Measurements from ENCODE around the gene DAP.

DAP gene

DNA sequence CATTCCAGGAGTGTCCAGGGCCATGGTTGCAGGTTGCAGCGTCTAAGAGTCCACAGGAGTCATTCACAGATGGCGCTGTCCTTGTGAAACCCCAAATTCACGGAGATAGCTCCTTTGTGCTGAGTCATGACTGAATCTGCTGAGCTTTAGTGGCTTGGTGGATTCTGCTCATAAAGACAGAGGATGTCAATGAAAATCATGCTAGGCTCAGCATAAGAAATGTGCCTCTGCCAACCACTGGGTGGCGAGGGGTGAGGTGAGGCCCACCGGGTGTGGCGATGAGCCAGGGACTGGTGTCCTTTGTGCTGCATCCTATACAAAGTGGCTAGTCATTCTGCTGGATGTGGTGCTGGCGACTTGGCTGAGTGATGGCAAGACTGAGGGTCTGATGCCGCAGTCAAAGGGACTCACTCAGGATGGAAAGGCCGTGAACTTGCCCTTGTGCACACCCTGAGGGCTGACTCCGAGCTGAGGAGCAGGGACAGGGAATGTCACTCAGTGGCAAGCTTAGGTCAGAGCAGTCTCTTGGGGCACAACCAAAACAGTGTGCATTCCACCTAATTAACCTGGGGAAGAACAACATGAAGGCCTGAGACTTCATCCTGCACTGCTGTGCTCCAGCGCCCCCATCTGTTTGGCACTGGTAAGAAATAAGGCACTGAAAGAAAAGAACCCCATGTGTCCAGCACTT, 71.5 kb downstream of the DAP start:
- H3K79me1 ChIP-seq (ENCODE audit: low read length): no peaks in the 10 kb centered on the region
- H3K4ac ChIP-seq (ENCODE audit: low read depth, low read length): no peak overlapping the region
- no peaks in the 10 kb centered on the region for H3K79me2 ChIP-seq (ENCODE audit: control insufficient read depth, insufficient read depth, low read length)
- H2BK15ac ChIP-seq (replicated peaks; ENCODE audit: low read depth): no peak overlapping the region
- no peaks in the 10 kb centered on the region for H3K27me3 ChIP-seq (ENCODE audit: insufficient read depth, low read length, poor library complexity)
- no peak overlapping the region for H3K18ac ChIP-seq (ENCODE audit: low read length)
- peak overlapping the region; percentile 56 for H3K56ac ChIP-seq (ENCODE audit: low read length)
- H4K5ac ChIP-seq (ENCODE audit: low read length): no peak overlapping the region
- no peaks in the 10 kb centered on the region for H3K36me3 ChIP-seq (ENCODE audit: control insufficient read depth, insufficient read depth, low read length)
- WGBS (ENCODE audit: extremely low coverage, insufficient coverage, low lambda C conversion rate): no CpG with 5 or more reads among the region's 11 CpGs
- no peak overlapping the region for H3K9ac ChIP-seq (ENCODE audit: low read length)
- no peak overlapping the region for H3K4me2 ChIP-seq (ENCODE audit: low read length)
- H3K4me3 ChIP-seq (ENCODE audit: low read length): no peak overlapping the region
- H2AK5ac ChIP-seq (ENCODE audit: low read length): no peak overlapping the region
- peak overlapping the region; percentile 76 for H3K23ac ChIP-seq (ENCODE audit: low read length)
- no peak overlapping the region for H2BK120ac ChIP-seq (ENCODE audit: low read depth, low read length)
- no peak overlapping the region for H2BK5ac ChIP-seq (ENCODE audit: low read length)
- H3K27ac ChIP-seq (ENCODE audit: low read depth, low read length): no peak overlapping the region
- peak; percentile 92 for DNase-seq
- H3K4me1 ChIP-seq (ENCODE audit: control insufficient read depth, low read depth, low read length): no peaks in the 10 kb centered on the region
- H4K8ac ChIP-seq (ENCODE audit: low read depth, low read length): no peak overlapping the region

DNA sequence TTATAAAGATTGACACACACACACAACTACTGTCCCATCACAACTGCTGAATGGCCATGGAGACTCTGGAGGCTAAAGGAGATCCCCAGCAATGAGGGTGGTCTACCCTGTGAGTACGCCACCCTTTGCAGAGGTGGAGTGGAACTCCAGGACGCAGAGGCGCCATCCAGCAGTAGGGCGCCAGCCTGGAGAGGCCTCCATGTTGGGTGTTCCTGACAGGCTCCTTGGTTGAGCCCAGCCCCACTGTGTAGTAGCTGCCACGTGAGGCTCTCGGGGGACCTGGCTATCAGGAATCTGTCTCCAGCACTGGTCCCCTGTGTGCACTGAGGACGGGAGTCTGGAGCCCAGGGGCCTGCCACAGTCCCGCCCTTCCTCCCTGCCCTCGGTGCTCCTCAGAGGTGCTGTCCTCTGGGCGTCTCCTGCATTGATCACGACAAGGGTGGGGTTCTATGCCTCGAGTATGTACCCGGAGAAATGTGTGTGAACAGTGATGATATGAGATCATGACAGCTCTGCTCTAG, 72.3 kb downstream of the DAP start:
- no peak overlapping the region for H4K8ac ChIP-seq (ENCODE audit: low read depth, low read length)
- DNase-seq: no peak
- H2BK15ac ChIP-seq (replicated peaks; ENCODE audit: low read depth): no peak overlapping the region
- H3K9ac ChIP-seq (ENCODE audit: low read length): no peak overlapping the region
- no peaks in the 10 kb centered on the region for H3K27me3 ChIP-seq (ENCODE audit: insufficient read depth, low read length, poor library complexity)
- H2AK5ac ChIP-seq (ENCODE audit: low read length): no peak overlapping the region
- no peaks in the 10 kb centered on the region for H3K79me2 ChIP-seq (ENCODE audit: control insufficient read depth, insufficient read depth, low read length)
- no peak overlapping the region for H3K18ac ChIP-seq (ENCODE audit: low read length)
- no peak overlapping the region for H3K4me2 ChIP-seq (ENCODE audit: low read length)
- no peaks in the 10 kb centered on the region for H3K36me3 ChIP-seq (ENCODE audit: control insufficient read depth, insufficient read depth, low read length)
- H3K23ac ChIP-seq (ENCODE audit: low read length): peak overlapping the region; percentile 76
- H3K56ac ChIP-seq (ENCODE audit: low read length): no peak overlapping the region
- H2BK120ac ChIP-seq (ENCODE audit: low read depth, low read length): no peak overlapping the region
- H3K79me1 ChIP-seq (ENCODE audit: low read length): no peaks in the 10 kb centered on the region
- no CpG with 5 or more reads among the region's 13 CpGs for WGBS (ENCODE audit: extremely low coverage, insufficient coverage, low lambda C conversion rate)
- H3K4me3 ChIP-seq (ENCODE audit: low read length): no peak overlapping the region
- H2BK5ac ChIP-seq (ENCODE audit: low read length): no peak overlapping the region
- no peak overlapping the region for H3K27ac ChIP-seq (ENCODE audit: low read depth, low read length)
- no peak overlapping the region for H3K4ac ChIP-seq (ENCODE audit: low read depth, low read length)
- no peaks in the 10 kb centered on the region for H3K4me1 ChIP-seq (ENCODE audit: control insufficient read depth, low read depth, low read length)
- H4K5ac ChIP-seq (ENCODE audit: low read length): no peak overlapping the region

DNA sequence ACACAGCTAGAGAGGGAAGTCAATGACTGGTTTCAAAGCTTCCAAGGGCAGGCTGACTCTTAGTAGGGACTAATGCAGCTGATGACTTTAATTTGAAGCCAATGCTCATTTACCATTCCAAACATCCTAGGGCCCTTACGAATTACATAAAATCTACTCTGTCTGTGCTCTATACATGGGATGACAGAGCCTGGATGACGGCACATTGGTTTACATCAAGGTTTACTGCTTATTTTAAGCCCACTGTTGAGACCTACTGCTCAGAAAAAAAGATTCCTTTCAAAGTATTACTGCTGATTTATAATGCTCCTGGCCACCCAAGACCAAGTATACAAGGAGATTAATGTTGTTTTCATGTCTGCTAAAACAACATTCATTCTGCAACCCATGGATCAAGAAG, 74.1 kb downstream of the DAP start:
- H3K9ac ChIP-seq (ENCODE audit: low read length): no peak overlapping the region
- no peak for DNase-seq
- no peak overlapping the region for H3K27ac ChIP-seq (ENCODE audit: low read depth, low read length)
- H4K5ac ChIP-seq (ENCODE audit: low read length): no peak overlapping the region
- no peak overlapping the region for H3K56ac ChIP-seq (ENCODE audit: low read length)
- no peaks in the 10 kb centered on the region for H3K27me3 ChIP-seq (ENCODE audit: insufficient read depth, low read length, poor library complexity)
- WGBS (ENCODE audit: extremely low coverage, insufficient coverage, low lambda C conversion rate): no CpG with 5 or more reads among the region's 2 CpGs
- no peak overlapping the region for H4K8ac ChIP-seq (ENCODE audit: low read depth, low read length)
- no peak overlapping the region for H2BK5ac ChIP-seq (ENCODE audit: low read length)
- H3K18ac ChIP-seq (ENCODE audit: low read length): no peak overlapping the region
- no peaks in the 10 kb centered on the region for H3K36me3 ChIP-seq (ENCODE audit: control insufficient read depth, insufficient read depth, low read length)
- H3K79me1 ChIP-seq (ENCODE audit: low read length): no peaks in the 10 kb centered on the region
- no peak overlapping the region for H3K4me3 ChIP-seq (ENCODE audit: low read length)
- no peak overlapping the region for H3K23ac ChIP-seq (ENCODE audit: low read length)
- no peaks in the 10 kb centered on the region for H3K79me2 ChIP-seq (ENCODE audit: control insufficient read depth, insufficient read depth, low read length)
- H3K4me1 ChIP-seq (ENCODE audit: control insufficient read depth, low read depth, low read length): no peaks in the 10 kb centered on the region
- no peak overlapping the region for H2BK120ac ChIP-seq (ENCODE audit: low read depth, low read length)
- no peak overlapping the region for H3K4me2 ChIP-seq (ENCODE audit: low read length)
- H2AK5ac ChIP-seq (ENCODE audit: low read length): no peak overlapping the region
- H2BK15ac ChIP-seq (replicated peaks; ENCODE audit: low read depth): no peak overlapping the region
- no peak overlapping the region for H3K4ac ChIP-seq (ENCODE audit: low read depth, low read length)

DNA sequence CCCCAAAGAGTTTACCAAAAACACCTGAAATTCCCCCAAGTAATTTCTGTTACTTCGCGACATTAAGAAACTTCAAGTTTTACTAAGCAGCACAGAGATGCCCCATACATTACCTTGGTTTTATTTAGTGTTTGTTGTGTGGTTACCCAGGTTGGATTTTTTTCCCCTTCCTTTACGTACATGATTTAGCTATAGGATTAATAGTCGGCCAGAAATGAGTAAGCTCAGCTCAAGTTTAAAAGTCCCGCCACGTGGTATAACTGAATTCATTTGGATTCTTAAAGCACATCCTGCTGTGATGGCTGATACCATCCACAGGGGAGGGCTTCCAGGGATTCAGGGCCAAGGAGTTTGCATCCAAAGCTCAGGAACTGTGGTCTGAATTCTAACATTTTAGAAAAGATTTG, 75.9 kb downstream of the DAP start:
- Histone ChIP-seq H3K27ac (ENCODE audit: low read depth, low read length) (no peak overlapping the region), H3K27me3 (ENCODE audit: insufficient read depth, low read length, poor library complexity) (no peaks in the 10 kb centered on the region), H3K18ac (ENCODE audit: low read length) (no peak overlapping the region), H3K9ac (ENCODE audit: low read length) (no peak overlapping the region), H3K79me1 (ENCODE audit: low read length) (no peaks in the 10 kb centered on the region), H3K79me2 (ENCODE audit: control insufficient read depth, insufficient read depth, low read length) (no peaks in the 10 kb centered on the region), H3K23ac (ENCODE audit: low read length) (no peak overlapping the region), H2BK5ac (ENCODE audit: low read length) (no peak overlapping the region), H3K56ac (ENCODE audit: low read length) (no peak overlapping the region), H3K4ac (ENCODE audit: low read depth, low read length) (no peak overlapping the region), H3K4me1 (ENCODE audit: control insufficient read depth, low read depth, low read length) (no peaks in the 10 kb centered on the region), H2BK120ac (ENCODE audit: low read depth, low read length) (no peak overlapping the region), H3K4me2 (ENCODE audit: low read length) (no peak overlapping the region), H3K4me3 (ENCODE audit: low read length) (no peak overlapping the region), H3K36me3 (ENCODE audit: control insufficient read depth, insufficient read depth, low read length) (no peaks in the 10 kb centered on the region), H4K8ac (ENCODE audit: low read depth, low read length) (no peak overlapping the region), H2BK15ac (replicated peaks; ENCODE audit: low read depth) (no peak overlapping the region), H2AK5ac (ENCODE audit: low read length) (no peak overlapping the region), H4K5ac (ENCODE audit: low read length) (no peak overlapping the region)
- DNase-seq: no peak
- WGBS (ENCODE audit: extremely low coverage, insufficient coverage, low lambda C conversion rate): no CpG with 5 or more reads among the region's 6 CpGs

DNA sequence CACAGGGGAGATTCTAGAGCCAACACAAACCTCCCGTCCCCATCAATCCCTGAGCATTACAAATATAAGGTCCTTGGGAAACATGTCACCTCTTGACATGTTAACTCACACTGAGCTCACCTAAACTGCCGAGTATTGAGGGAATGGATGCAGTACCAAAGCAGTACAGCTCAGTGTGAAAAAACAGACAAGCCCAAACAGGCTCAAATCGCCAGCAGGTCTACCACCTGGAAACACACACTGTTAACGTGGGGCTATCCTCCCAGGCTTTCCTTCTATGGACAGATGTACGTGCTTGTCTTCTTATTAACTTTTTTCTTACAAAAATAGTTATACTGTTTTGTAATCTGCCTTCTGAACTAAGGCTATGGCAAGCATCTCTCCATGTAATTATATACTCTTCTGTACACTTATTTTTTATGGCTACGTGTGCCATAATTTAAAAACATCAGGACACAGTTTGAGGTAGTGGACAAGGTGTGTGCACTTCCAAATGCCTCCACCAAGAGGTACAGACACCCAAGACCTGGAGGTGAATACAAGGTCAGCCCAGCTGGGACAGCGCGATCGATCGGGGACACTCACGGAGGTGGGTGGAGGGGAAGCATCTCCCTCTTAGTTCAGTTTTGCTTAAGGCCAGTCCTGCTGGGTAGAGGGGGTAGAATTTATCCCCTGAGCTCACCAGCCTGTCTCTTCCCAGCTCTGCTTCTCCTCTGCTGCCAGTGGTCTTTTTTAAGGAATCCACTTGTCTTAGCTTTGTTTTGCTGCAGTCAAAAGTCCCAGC, 76.5 kb downstream of the DAP start:
- H4K8ac ChIP-seq (ENCODE audit: low read depth, low read length): no peak overlapping the region
- no peaks in the 10 kb centered on the region for H3K79me1 ChIP-seq (ENCODE audit: low read length)
- H3K18ac ChIP-seq (ENCODE audit: low read length): no peak overlapping the region
- no CpG with 5 or more reads among the region's 11 CpGs for WGBS (ENCODE audit: extremely low coverage, insufficient coverage, low lambda C conversion rate)
- H3K4me3 ChIP-seq (ENCODE audit: low read length): no peak overlapping the region
- DNase-seq: no peak
- H3K36me3 ChIP-seq (ENCODE audit: control insufficient read depth, insufficient read depth, low read length): peaks cover 3% of the 10 kb centered on the region
- no peak overlapping the region for H3K56ac ChIP-seq (ENCODE audit: low read length)
- no peak overlapping the region for H3K23ac ChIP-seq (ENCODE audit: low read length)
- H3K4me2 ChIP-seq (ENCODE audit: low read length): no peak overlapping the region
- no peaks in the 10 kb centered on the region for H3K27me3 ChIP-seq (ENCODE audit: insufficient read depth, low read length, poor library complexity)
- no peaks in the 10 kb centered on the region for H3K79me2 ChIP-seq (ENCODE audit: control insufficient read depth, insufficient read depth, low read length)
- no peak overlapping the region for H3K27ac ChIP-seq (ENCODE audit: low read depth, low read length)
- no peak overlapping the region for H2BK15ac ChIP-seq (replicated peaks; ENCODE audit: low read depth)
- no peak overlapping the region for H2AK5ac ChIP-seq (ENCODE audit: low read length)
- no peak overlapping the region for H4K5ac ChIP-seq (ENCODE audit: low read length)
- no peak overlapping the region for H3K4ac ChIP-seq (ENCODE audit: low read depth, low read length)
- H2BK5ac ChIP-seq (ENCODE audit: low read length): no peak overlapping the region
- no peak overlapping the region for H2BK120ac ChIP-seq (ENCODE audit: low read depth, low read length)
- no peaks in the 10 kb centered on the region for H3K4me1 ChIP-seq (ENCODE audit: control insufficient read depth, low read depth, low read length)
- no peak overlapping the region for H3K9ac ChIP-seq (ENCODE audit: low read length)

Measured in mesendoderm (in vitro differentiated cells).